Keratinocyte (primary cell): Measurements from ENCODE around the gene RNF26. TPM values are rescaled to one million over a fixed set of nuclear protein-coding genes. Genes with fewer than 3 reads are reported as not detected.
A peak's percentile ranks its signal among the peaks of the same experiment; 100 is the strongest.

Experiments used
- DNase-seq: peaks from one replicate; pipeline ENCODE4 v3.0.0-alpha.2; 2011; ENCODE audit warnings: low read depth, missing footprints, low spot score
- FAIRE-seq: peaks from 2 replicates; lab custom pipeline; 2011; peaks lifted over from hg19 to GRCh38; lab: Jason Lieb, UNC
- H2AFZ ChIP-seq: 2 replicates; pipeline ENCODE4 v1.6.0; 2012; ENCODE audit warnings: low read length, control low read depth, inconsistent platforms; ENCODE audit not compliant: control insufficient read depth
- H3K27ac ChIP-seq: 2 replicates; pipeline ENCODE4 v1.5.1; 2011; ENCODE audit warnings: low read length; ENCODE audit not compliant: control insufficient read depth, insufficient read depth
- H3K27me3 ChIP-seq: 3 replicates; pipeline ENCODE4 v1.6.0; 2011; ENCODE audit warnings: low read length; ENCODE audit not compliant: control insufficient read depth, insufficient read depth; ENCODE audit errors: extremely low read depth
- H3K36me3 ChIP-seq, 2 experiments: 2 replicates in 1 of 2; 3 replicates in 1 of 2; pipeline ENCODE4 v1.5.1; 2011; ENCODE audit warnings: low read length in 2 of 2, mild to moderate bottlenecking in 1 of 2; ENCODE audit not compliant: control insufficient read depth in 2 of 2, insufficient read depth in 2 of 2; ENCODE audit errors: extremely low read depth in 1 of 2
- H3K4me1 ChIP-seq: 3 replicates; pipeline ENCODE4 v1.5.1; 2011; ENCODE audit warnings: low read length; ENCODE audit not compliant: control insufficient read depth, insufficient read depth; ENCODE audit errors: extremely low read depth
- H3K4me2 ChIP-seq: 3 replicates; pipeline ENCODE4 v1.6.0; 2011; ENCODE audit warnings: low read depth, low read length; ENCODE audit not compliant: control insufficient read depth, insufficient read depth; ENCODE audit errors: extremely low read depth
- H3K4me3 ChIP-seq, 3 experiments: fragments of 200-600 bp in 1 of 3; sonication (generic) in 1 of 3; 2 replicates in 2 of 3; 3 replicates in 1 of 3; pipeline ENCODE4 v1.5.1; 2011 to 2016; ENCODE audit warnings: low read length in 3 of 3, mild to moderate bottlenecking in 3 of 3, control low read depth in 2 of 3, inconsistent platforms in 1 of 3, low read depth in 1 of 3, mixed read lengths in 1 of 3, mixed run types in 1 of 3, moderate library complexity in 1 of 3; ENCODE audit not compliant: control insufficient read depth in 2 of 3, insufficient read depth in 2 of 3; ENCODE audit errors: extremely low read depth in 1 of 3
- H3K79me2 ChIP-seq: 2 replicates; pipeline ENCODE4 v1.6.0; 2012; ENCODE audit warnings: low read length; ENCODE audit not compliant: control insufficient read depth, insufficient read depth
- H3K9ac ChIP-seq: 3 replicates; pipeline ENCODE4 v1.6.0; 2011; ENCODE audit warnings: low read length; ENCODE audit not compliant: control insufficient read depth, insufficient read depth; ENCODE audit errors: extremely low read depth
- H3K9me1 ChIP-seq: 3 replicates; pipeline ENCODE4 v1.6.0; 2011; ENCODE audit warnings: low read length; ENCODE audit not compliant: control insufficient read depth, insufficient read depth; ENCODE audit errors: extremely low read depth
- H3K9me3 ChIP-seq: 2 replicates; pipeline ENCODE4 v1.5.1; 2012; ENCODE audit warnings: low read depth, low read length; ENCODE audit not compliant: control insufficient read depth
- H4K20me1 ChIP-seq: 3 replicates; pipeline ENCODE4 v1.6.0; 2011; ENCODE audit warnings: low read length; ENCODE audit not compliant: control insufficient read depth, insufficient read depth; ENCODE audit errors: extremely low read depth
- CTCF ChIP-seq, 3 experiments: IDR thresholded peaks in 1 of 3; conservative IDR thresholded peaks in 1 of 3; optimal IDR thresholded peaks in 1 of 3; 2 replicates in 2 of 3; 3 replicates in 1 of 3; pipeline versions ENCODE3 to v1.5.1; 2011; ENCODE audit warnings: low read length in 3 of 3, mild to moderate bottlenecking in 3 of 3, moderate library complexity in 2 of 3, control low read depth in 1 of 3, inconsistent platforms in 1 of 3; ENCODE audit not compliant: insufficient read depth in 2 of 3; ENCODE audit errors: extremely low read depth in 1 of 3
- EZH2 ChIP-seq: IDR thresholded peaks from one replicate; pipeline ENCODE4 v1.6.1; 2012; ENCODE audit warnings: inconsistent platforms, mild to moderate bottlenecking, low read length, moderate library complexity
- dilution Hi-C: fragments of 300-500 bp; cut with MboI; formaldehyde crosslinking; loops from one replicate; pipeline ENCODE4 v1.7.0; 2020; ENCODE audit warnings: low sequenced_read_pairs; ENCODE audit not compliant: extremely low pct_ligation_motif_present
- polyA plus RNA-seq, 5 experiments: library from polyadenylated mRNA; depleted of rRNA in 3 of 5; stranded (reverse) in 3 of 5; stranded (forward) in 1 of 5; unstranded in 1 of 5; fragments of >200 nt; gene quantifications; 1 replicate in 1 of 5; 2 replicates in 3 of 5; 3 replicates in 1 of 5; pipeline versions ENCODE4 v1.2.1 to v1.2.3, GENCODE V29; 2011 to 2012; ENCODE audit warnings: missing spikeins in 2 of 5, low read depth in 1 of 5, low replicate concordance in 1 of 5

The RNF26 gene
- polyA plus RNA-seq, 1 donor (not counting 4 experiments of a cell fraction or from before 2014, with no cell fraction given), result 13.2 TPM

GRCh38 chr11:119306373-119306890, 27.9 kb upstream of the RNF26 start:
- peaks cover 4% of the 10 kb centered on the region for H3K9me1 ChIP-seq
- FAIRE-seq (no peak), DNase-seq (no peak)
- H3K79me2 ChIP-seq, result no peaks in the 10 kb centered on the region
- no peaks in the 10 kb centered on the region for H4K20me1 ChIP-seq
- no peak overlapping the region for H3K27ac ChIP-seq
- H2AFZ ChIP-seq, result no peak overlapping the region
- TF ChIP-seq CTCF (optimal IDR thresholded peaks at IDR 0.05 in 1 of 3, IDR thresholded peaks at IDR 0.05 in 1 of 3, conservative IDR thresholded peaks at IDR 0.05 in 1 of 3; ENCODE audit: extremely low read depth in 1 of 3, insufficient read depth in 2 of 3, low read length in 3 of 3), result no peak
- no peak for TF ChIP-seq EZH2
- dilution Hi-C loops, result no loop called here
- H3K4me3 ChIP-seq, result no peak overlapping the region
- no peaks in the 10 kb centered on the region for H3K27me3 ChIP-seq
- peaks cover 30 to 43% of the 10 kb centered on the region in 2 experiments for H3K36me3 ChIP-seq
- no peak overlapping the region for H3K4me2 ChIP-seq
- no peaks in the 10 kb centered on the region for H3K9me3 ChIP-seq
- no peak overlapping the region for H3K9ac ChIP-seq
- peaks cover 15% of the 10 kb centered on the region for H3K4me1 ChIP-seq

- dilution Hi-C loops, result no loop called here
- no peak overlapping the region for H2AFZ ChIP-seq
- no peak for FAIRE-seq
These were observed 27.1 kb upstream of the RNF26 start for GRCh38 chr11:119307219-119307618.

More at GRCh38 chr11:119307219-119307618, 27.1 kb upstream of the RNF26 start:
- no peaks in the 10 kb centered on the region for H4K20me1 ChIP-seq
- H3K36me3 ChIP-seq, result peaks cover 28 to 38% of the 10 kb centered on the region in 2 experiments
- no peak overlapping the region for H3K9ac ChIP-seq
- TF ChIP-seq EZH2 (no peak), CTCF (optimal IDR thresholded peaks at IDR 0.05 in 1 of 3, IDR thresholded peaks at IDR 0.05 in 1 of 3, conservative IDR thresholded peaks at IDR 0.05 in 1 of 3; ENCODE audit: extremely low read depth in 1 of 3, insufficient read depth in 2 of 3, low read length in 3 of 3) (peak in 1 of 3 experiments; percentile 29)
- H3K27ac ChIP-seq, result no peak overlapping the region
- peaks cover 4% of the 10 kb centered on the region for H3K9me1 ChIP-seq
- no peaks in the 10 kb centered on the region for H3K9me3 ChIP-seq
- H3K4me2 ChIP-seq, result no peak overlapping the region
- no peak overlapping the region for H3K4me3 ChIP-seq
- peaks cover 15% of the 10 kb centered on the region for H3K4me1 ChIP-seq
- no peak for DNase-seq
- H3K27me3 ChIP-seq, result no peaks in the 10 kb centered on the region
- no peaks in the 10 kb centered on the region for H3K79me2 ChIP-seq
